ENCODE data around the gene KCNJ1.

The KCNJ1 gene

DNA sequence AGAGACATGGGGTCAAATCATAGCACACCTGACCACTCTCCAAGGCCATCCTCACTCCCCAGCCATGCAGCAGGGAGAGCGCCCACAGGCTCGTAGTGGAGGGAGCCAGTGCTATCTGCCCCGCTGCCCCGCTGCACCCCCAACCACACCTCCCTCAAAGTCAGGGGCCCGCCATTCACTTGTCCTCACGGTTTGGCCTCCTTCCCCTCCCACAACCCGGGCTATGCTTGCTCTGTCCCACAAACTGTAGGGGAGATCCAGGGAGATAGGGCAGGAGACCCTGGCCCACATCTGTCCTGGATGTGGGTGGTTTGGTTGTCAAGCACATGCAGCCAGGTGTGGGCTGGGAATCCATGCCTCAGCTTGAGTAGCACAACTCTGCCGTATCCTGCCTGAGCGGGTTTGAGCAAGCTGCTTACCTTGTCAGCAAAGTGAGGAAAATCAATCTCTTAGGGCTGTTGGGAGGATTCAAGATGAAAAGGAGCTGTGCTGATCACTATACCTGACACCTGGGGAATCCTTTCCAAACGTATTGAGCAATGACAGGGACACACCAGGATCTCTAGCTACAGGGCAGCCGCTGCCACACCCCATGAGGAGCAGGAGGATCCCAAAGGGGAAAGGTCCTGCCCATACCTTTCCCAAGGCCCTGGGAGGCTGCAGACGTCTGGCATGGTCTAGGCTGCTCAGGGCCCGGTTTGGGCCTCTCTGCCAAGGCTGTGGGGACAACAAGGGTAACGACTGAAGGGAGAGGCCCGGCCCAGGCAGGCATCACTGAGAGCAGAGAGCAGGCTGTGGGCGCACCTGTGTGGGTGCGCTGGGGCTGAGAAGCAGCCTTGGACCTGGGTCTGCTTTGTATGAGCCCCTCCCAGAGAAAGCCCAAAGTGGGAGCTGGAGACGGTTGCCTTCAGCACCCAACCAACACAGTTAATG is 47.4 kb upstream of the KCNJ1 start:
- Histone ChIP-seq H3K4me2 (ENCODE audit: low read length) (no peak overlapping the region), H3K27ac (ENCODE audit: low read length) (no peak overlapping the region), H3K9me3 (ENCODE audit: insufficient read depth, low read length) (no peaks in the 10 kb centered on the region), H4K20me1 (ENCODE audit: insufficient read depth, low read length) (no peaks in the 10 kb centered on the region), H3K4me3 (ENCODE audit: low read length) (no peak overlapping the region), H3K27me3 (ENCODE audit: low read depth, low read length) (peaks cover 7% of the 10 kb centered on the region; the same call in 1 of the 2 replicates), H3K36me3 (replicated peaks; ENCODE audit: low read depth, low read length) (no peaks in the 10 kb centered on the region), H2AFZ (ENCODE audit: low read depth, low read length) (no peak overlapping the region), H3K79me2 (ENCODE audit: low read length) (no peaks in the 10 kb centered on the region), H3K9ac (ENCODE audit: low read length) (no peak overlapping the region), H3K4me1 (ENCODE audit: low read length) (peaks cover 31% of the 10 kb centered on the region)
- TF ChIP-seq EZH2phosphoT487 (IDR thresholded peaks at IDR 0.05; ENCODE audit: low read depth) = no peak
- TF ChIP-seq, protein P1, sequence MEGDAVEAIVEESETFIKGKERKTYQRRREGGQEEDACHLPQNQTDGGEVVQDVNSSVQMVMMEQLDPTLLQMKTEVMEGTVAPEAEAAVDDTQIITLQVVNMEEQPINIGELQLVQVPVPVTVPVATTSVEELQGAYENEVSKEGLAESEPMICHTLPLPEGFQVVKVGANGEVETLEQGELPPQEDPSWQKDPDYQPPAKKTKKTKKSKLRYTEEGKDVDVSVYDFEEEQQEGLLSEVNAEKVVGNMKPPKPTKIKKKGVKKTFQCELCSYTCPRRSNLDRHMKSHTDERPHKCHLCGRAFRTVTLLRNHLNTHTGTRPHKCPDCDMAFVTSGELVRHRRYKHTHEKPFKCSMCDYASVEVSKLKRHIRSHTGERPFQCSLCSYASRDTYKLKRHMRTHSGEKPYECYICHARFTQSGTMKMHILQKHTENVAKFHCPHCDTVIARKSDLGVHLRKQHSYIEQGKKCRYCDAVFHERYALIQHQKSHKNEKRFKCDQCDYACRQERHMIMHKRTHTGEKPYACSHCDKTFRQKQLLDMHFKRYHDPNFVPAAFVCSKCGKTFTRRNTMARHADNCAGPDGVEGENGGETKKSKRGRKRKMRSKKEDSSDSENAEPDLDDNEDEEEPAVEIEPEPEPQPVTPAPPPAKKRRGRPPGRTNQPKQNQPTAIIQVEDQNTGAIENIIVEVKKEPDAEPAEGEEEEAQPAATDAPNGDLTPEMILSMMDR (IDR thresholded peaks at IDR 0.05; ENCODE audit: low read depth, low read length) = no peak

DNA sequence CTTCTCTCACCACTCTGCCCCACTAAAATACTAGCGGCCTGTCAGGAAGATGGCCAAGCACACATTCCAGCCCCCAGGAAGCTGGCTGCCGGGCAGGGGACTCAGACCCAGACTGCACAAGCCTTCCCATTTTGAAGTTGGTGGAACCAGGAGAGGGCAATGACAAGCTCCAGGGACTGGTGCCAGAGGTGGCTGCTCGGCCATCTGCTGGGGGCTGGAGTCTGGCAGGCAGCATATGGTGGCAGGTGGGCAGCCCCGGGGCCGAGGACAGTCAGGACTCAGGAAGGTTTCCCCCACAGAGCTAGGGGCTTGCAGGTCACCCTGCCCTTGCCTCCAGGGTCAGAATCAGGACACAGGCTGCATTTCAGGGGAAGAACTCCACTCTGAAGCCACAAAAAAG is 46.7 kb upstream of the KCNJ1 start:
- Histone ChIP-seq H3K27ac (ENCODE audit: low read length) (no peak overlapping the region), H3K27me3 (ENCODE audit: low read depth, low read length) (peaks cover 12% of the 10 kb centered on the region; the same call in 1 of the 2 replicates), H2AFZ (ENCODE audit: low read depth, low read length) (no peak overlapping the region), H3K9me3 (ENCODE audit: insufficient read depth, low read length) (no peaks in the 10 kb centered on the region), H3K4me1 (ENCODE audit: low read length) (peaks cover 25% of the 10 kb centered on the region), H3K9ac (ENCODE audit: low read length) (no peak overlapping the region), H3K36me3 (replicated peaks; ENCODE audit: low read depth, low read length) (no peaks in the 10 kb centered on the region), H4K20me1 (ENCODE audit: insufficient read depth, low read length) (no peaks in the 10 kb centered on the region), H3K4me2 (ENCODE audit: low read length) (no peak overlapping the region), H3K79me2 (ENCODE audit: low read length) (no peaks in the 10 kb centered on the region), H3K4me3 (ENCODE audit: low read length) (no peak overlapping the region)
- TF ChIP-seq EZH2phosphoT487 (IDR thresholded peaks at IDR 0.05; ENCODE audit: low read depth) = no peak
- TF ChIP-seq, protein P1 (IDR thresholded peaks at IDR 0.05; ENCODE audit: low read depth, low read length) = no peak

DNA sequence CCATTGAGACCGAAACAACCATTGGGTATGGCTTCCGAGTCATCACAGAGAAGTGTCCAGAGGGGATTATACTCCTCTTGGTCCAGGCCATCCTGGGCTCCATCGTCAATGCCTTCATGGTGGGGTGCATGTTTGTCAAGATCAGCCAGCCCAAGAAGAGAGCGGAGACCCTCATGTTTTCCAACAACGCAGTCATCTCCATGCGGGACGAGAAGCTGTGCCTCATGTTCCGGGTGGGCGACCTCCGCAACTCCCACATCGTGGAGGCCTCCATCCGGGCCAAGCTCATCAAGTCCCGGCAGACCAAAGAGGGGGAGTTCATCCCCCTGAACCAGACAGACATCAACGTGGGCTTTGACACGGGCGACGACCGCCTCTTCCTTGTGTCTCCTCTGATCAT is 44.6 kb upstream of the KCNJ1 start:
- no peak for TF ChIP-seq EZH2phosphoT487 (IDR thresholded peaks at IDR 0.05; ENCODE audit: low read depth)
- TF ChIP-seq, protein P1 (IDR thresholded peaks at IDR 0.05; ENCODE audit: low read depth, low read length) = no peak

DNA sequence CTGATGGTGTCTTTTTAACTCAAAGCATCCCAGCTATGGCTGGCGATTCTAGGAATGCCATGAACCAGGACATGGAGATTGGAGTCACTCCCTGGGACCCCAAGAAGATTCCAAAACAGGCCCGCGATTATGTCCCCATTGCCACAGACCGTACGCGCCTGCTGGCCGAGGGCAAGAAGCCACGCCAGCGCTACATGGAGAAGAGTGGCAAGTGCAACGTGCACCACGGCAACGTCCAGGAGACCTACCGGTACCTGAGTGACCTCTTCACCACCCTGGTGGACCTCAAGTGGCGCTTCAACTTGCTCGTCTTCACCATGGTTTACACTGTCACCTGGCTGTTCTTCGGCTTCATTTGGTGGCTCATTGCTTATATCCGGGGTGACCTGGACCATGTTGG is 44.1 kb upstream of the KCNJ1 start:
- TF ChIP-seq, protein P1 (IDR thresholded peaks at IDR 0.05; ENCODE audit: low read depth, low read length) = no peak
- TF ChIP-seq EZH2phosphoT487 (IDR thresholded peaks at IDR 0.05; ENCODE audit: low read depth) = no peak
- H3K4me2 ChIP-seq (ENCODE audit: low read length) = no peak overlapping the region
- no peaks in the 10 kb centered on the region for H3K79me2 ChIP-seq (ENCODE audit: low read length)
- H3K9me3 ChIP-seq (ENCODE audit: insufficient read depth, low read length) = peaks cover 4% of the 10 kb centered on the region; the same call in 1 of the 2 replicates
- H3K27ac ChIP-seq (ENCODE audit: low read length) = no peak overlapping the region
- no peak overlapping the region for H3K4me3 ChIP-seq (ENCODE audit: low read length)
- peaks cover 27% of the 10 kb centered on the region for H3K27me3 ChIP-seq (ENCODE audit: low read depth, low read length)
- no peaks in the 10 kb centered on the region for H4K20me1 ChIP-seq (ENCODE audit: insufficient read depth, low read length)
- no peak overlapping the region for H2AFZ ChIP-seq (ENCODE audit: low read depth, low read length)
- H3K9ac ChIP-seq (ENCODE audit: low read length) = no peak overlapping the region
- H3K4me1 ChIP-seq (ENCODE audit: low read length) = 0 out of 2 replicates have a peak, but pooled peaks cover under 1% of the 10 kb centered on the region
- H3K36me3 ChIP-seq (replicated peaks; ENCODE audit: low read depth, low read length) = no peaks in the 10 kb centered on the region

More for the DNA sequence above, 44.6 kb upstream of the KCNJ1 start:
- Histone ChIP-seq H3K9ac (ENCODE audit: low read length) (no peak overlapping the region), H3K27me3 (ENCODE audit: low read depth, low read length) (peaks cover 26% of the 10 kb centered on the region), H2AFZ (ENCODE audit: low read depth, low read length) (no peak overlapping the region), H3K4me2 (ENCODE audit: low read length) (no peak overlapping the region), H3K4me3 (ENCODE audit: low read length) (no peak overlapping the region), H3K9me3 (ENCODE audit: insufficient read depth, low read length) (no peaks in the 10 kb centered on the region), H3K36me3 (replicated peaks; ENCODE audit: low read depth, low read length) (no peaks in the 10 kb centered on the region), H3K79me2 (ENCODE audit: low read length) (no peaks in the 10 kb centered on the region), H4K20me1 (ENCODE audit: insufficient read depth, low read length) (no peaks in the 10 kb centered on the region), H3K4me1 (ENCODE audit: low read length) (peaks cover 4% of the 10 kb centered on the region), H3K27ac (ENCODE audit: low read length) (no peak overlapping the region)
